ENCODE results near the gene VILL. TPM values are rescaled to one million over a fixed set of nuclear protein-coding genes. Genes with fewer than 3 reads are reported as not detected.

Gene VILL
- total RNA-seq, 1 experiment from 2014 or later = 1.2 TPM

- peak overlapping the region; percentile 64 for H2AFZ ChIP-seq (ENCODE audit: low read depth, low read length, poor library complexity, severe bottlenecking)
- intact Hi-C loops (cut with micrococcal nuclease) = no loop called here
- RAD21 ChIA-PET (ENCODE audit: low non-redundant PET in 1 of 2, low total read pairs in 2 of 2, uncharacterized antibody in 2 of 2, unreplicated experiment in 2 of 2) = no interaction called here
- no TSS peak for BruUV-seq (replicated peaks)
- CTCF ChIA-PET = no interaction called here
- H4K20me1 ChIP-seq (ENCODE audit: insufficient read depth) = no peaks in the 10 kb centered on the region
- DNase-seq (ENCODE audit: low read depth, low spot score) = peak; percentile 31
- H3K9me3 ChIP-seq (ENCODE audit: control insufficient read depth in 1 of 2, insufficient read depth in 1 of 2, low read depth in 1 of 2, low read length in 2 of 2) = no peaks in the 10 kb centered on the region
- H3K4me1 ChIP-seq (ENCODE audit: control insufficient read depth in 1 of 2, insufficient read depth in 2 of 2, low read length in 2 of 2) = peaks cover 21 to 33% of the 10 kb centered on the region in 2 experiments
- no peaks in the 10 kb centered on the region for H3K27me3 ChIP-seq (ENCODE audit: insufficient read depth, low read length)
- H3K36me3 ChIP-seq (ENCODE audit: control insufficient read depth in 1 of 2, insufficient read depth in 2 of 2, low read length in 2 of 2) = no peaks in the 10 kb centered on the region
- POLR2A ChIA-PET = no interaction called here
- TF ChIP-seq EZH2 (IDR thresholded peaks at IDR 0.05) (no peak), POLR2AphosphoS5 (IDR thresholded peaks at IDR 0.05; ENCODE audit: low read depth, low read length) (peak; percentile 59)
- H3K79me2 ChIP-seq (ENCODE audit: insufficient read depth, low read length) = no peaks in the 10 kb centered on the region
- H3K9me2 ChIP-seq (ENCODE audit: insufficient read depth) = no peaks in the 10 kb centered on the region
- H3K27ac ChIP-seq (ENCODE audit: low read depth, low read length) = peak overlapping the region; percentile 35
- peak overlapping the region; percentile 45 for H3K9ac ChIP-seq (ENCODE audit: low read length)
- ATAC-seq = peak; percentile 83
- peak overlapping the region; percentile 76 for H3K4me2 ChIP-seq (ENCODE audit: low read length)
- peak overlapping the region in 1 of 2 experiments; percentile 40; a peak in 1 of 4 replicates for H3K4me3 ChIP-seq (replicated peaks in 1 of 2; ENCODE audit: low read depth in 1 of 2, low read length in 2 of 2)
Observed at GRCh38 chr3:38031022-38031994, 40.7 kb downstream of the VILL start.

- H3K79me2 ChIP-seq (ENCODE audit: insufficient read depth, low read length) = no peaks in the 10 kb centered on the region
- no peak overlapping the region for H2AFZ ChIP-seq (ENCODE audit: low read depth, low read length, poor library complexity, severe bottlenecking)
- intact Hi-C loops (cut with micrococcal nuclease) = no loop called here
- POLR2A ChIA-PET = no interaction called here
- CTCF ChIA-PET = no interaction called here
- H3K4me3 ChIP-seq (replicated peaks in 1 of 2; ENCODE audit: low read depth in 1 of 2, low read length in 2 of 2) = no peak overlapping the region
- H3K4me1 ChIP-seq (ENCODE audit: control insufficient read depth in 1 of 2, insufficient read depth in 2 of 2, low read length in 2 of 2) = peaks cover 21 to 33% of the 10 kb centered on the region in 2 experiments
- DNase-seq (ENCODE audit: low read depth, low spot score) (no peak), ATAC-seq (no peak)
- no peaks in the 10 kb centered on the region for H3K9me2 ChIP-seq (ENCODE audit: insufficient read depth)
- no peaks in the 10 kb centered on the region for H4K20me1 ChIP-seq (ENCODE audit: insufficient read depth)
- RAD21 ChIA-PET (ENCODE audit: low non-redundant PET in 1 of 2, low total read pairs in 2 of 2, uncharacterized antibody in 2 of 2, unreplicated experiment in 2 of 2) = no interaction called here
- no peak overlapping the region for H3K4me2 ChIP-seq (ENCODE audit: low read length)
- H3K9me3 ChIP-seq (ENCODE audit: control insufficient read depth in 1 of 2, insufficient read depth in 1 of 2, low read depth in 1 of 2, low read length in 2 of 2) = no peaks in the 10 kb centered on the region
- no TSS peak for BruUV-seq (replicated peaks)
- no peak overlapping the region for H3K27ac ChIP-seq (ENCODE audit: low read depth, low read length)
- H3K36me3 ChIP-seq (ENCODE audit: control insufficient read depth in 1 of 2, insufficient read depth in 2 of 2, low read length in 2 of 2) = no peaks in the 10 kb centered on the region
- no peaks in the 10 kb centered on the region for H3K27me3 ChIP-seq (ENCODE audit: insufficient read depth, low read length)
- no peak overlapping the region for H3K9ac ChIP-seq (ENCODE audit: low read length)
- no peak for TF ChIP-seq EZH2 (IDR thresholded peaks at IDR 0.05)
- TF ChIP-seq FOSL1 (IDR thresholded peaks at IDR 0.05; ENCODE audit: low read depth) = no peak
- no peak for TF ChIP-seq RAD21 (IDR thresholded peaks at IDR 0.05; ENCODE audit: low read depth)
- TF ChIP-seq POLR2A (IDR thresholded peaks at IDR 0.05; ENCODE audit: borderline replicate concordance, extremely low read depth, insufficient read depth, insufficient read length) = no peak
- no peak for TF ChIP-seq SIN3A (IDR thresholded peaks at IDR 0.05; ENCODE audit: low read depth)
- TF ChIP-seq ELF1 (IDR thresholded peaks at IDR 0.05; ENCODE audit: borderline replicate concordance, low read depth) = no peak
- no peak for TF ChIP-seq SRF (IDR thresholded peaks at IDR 0.05; ENCODE audit: low read depth)
- TF ChIP-seq YY1 (IDR thresholded peaks at IDR 0.05; ENCODE audit: extremely low read depth, insufficient replicate concordance, low read depth, low read length) = no peak
- TF ChIP-seq ZFX (IDR thresholded peaks at IDR 0.05) = no peak
- no peak for TF ChIP-seq JUND (IDR thresholded peaks at IDR 0.05)
- no peak for TF ChIP-seq CBX3 (IDR thresholded peaks at IDR 0.05; ENCODE audit: low read depth)
- no peak for TF ChIP-seq CEBPB (IDR thresholded peaks at IDR 0.05; ENCODE audit: low read depth)
- no peak for TF ChIP-seq MAX (IDR thresholded peaks at IDR 0.05)
- TF ChIP-seq, protein P1, sequence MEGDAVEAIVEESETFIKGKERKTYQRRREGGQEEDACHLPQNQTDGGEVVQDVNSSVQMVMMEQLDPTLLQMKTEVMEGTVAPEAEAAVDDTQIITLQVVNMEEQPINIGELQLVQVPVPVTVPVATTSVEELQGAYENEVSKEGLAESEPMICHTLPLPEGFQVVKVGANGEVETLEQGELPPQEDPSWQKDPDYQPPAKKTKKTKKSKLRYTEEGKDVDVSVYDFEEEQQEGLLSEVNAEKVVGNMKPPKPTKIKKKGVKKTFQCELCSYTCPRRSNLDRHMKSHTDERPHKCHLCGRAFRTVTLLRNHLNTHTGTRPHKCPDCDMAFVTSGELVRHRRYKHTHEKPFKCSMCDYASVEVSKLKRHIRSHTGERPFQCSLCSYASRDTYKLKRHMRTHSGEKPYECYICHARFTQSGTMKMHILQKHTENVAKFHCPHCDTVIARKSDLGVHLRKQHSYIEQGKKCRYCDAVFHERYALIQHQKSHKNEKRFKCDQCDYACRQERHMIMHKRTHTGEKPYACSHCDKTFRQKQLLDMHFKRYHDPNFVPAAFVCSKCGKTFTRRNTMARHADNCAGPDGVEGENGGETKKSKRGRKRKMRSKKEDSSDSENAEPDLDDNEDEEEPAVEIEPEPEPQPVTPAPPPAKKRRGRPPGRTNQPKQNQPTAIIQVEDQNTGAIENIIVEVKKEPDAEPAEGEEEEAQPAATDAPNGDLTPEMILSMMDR (IDR thresholded peaks at IDR 0.05 in 2 of 3, conservative IDR thresholded peaks at IDR 0.05 in 1 of 3; ENCODE audit: borderline replicate concordance in 1 of 3, insufficient read depth in 1 of 3, low read depth in 2 of 3, low read length in 2 of 3) = no peak
- TF ChIP-seq EGR1 (IDR thresholded peaks at IDR 0.05; ENCODE audit: low read depth) = no peak
- TF ChIP-seq, protein P2, sequence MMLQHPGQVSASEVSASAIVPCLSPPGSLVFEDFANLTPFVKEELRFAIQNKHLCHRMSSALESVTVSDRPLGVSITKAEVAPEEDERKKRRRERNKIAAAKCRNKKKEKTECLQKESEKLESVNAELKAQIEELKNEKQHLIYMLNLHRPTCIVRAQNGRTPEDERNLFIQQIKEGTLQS (IDR thresholded peaks at IDR 0.05) = no peak
- no peak for TF ChIP-seq TCF7L2 (IDR thresholded peaks at IDR 0.05; ENCODE audit: borderline replicate concordance, extremely low read depth, insufficient read depth, insufficient read length)
- TF ChIP-seq POLR2AphosphoS5 (IDR thresholded peaks at IDR 0.05; ENCODE audit: low read depth, low read length) = no peak
- TF ChIP-seq EZH2phosphoT487 (IDR thresholded peaks at IDR 0.05; ENCODE audit: borderline replicate concordance) = no peak
Observed at GRCh38 chr3:38032328-38032865, 41.8 kb downstream of the VILL start.
